ENCODE results near the gene E2F4. TPM values are rescaled to one million over a fixed set of nuclear protein-coding genes. Genes with fewer than 3 reads are reported as not detected.

E2F4 gene
- total and polyA plus RNA-seq, 2 of the 13 experiments (the other 11 are each of a cell fraction or from before 2014, with no cell fraction given), result 84.8 to 91.2 TPM

DNA sequence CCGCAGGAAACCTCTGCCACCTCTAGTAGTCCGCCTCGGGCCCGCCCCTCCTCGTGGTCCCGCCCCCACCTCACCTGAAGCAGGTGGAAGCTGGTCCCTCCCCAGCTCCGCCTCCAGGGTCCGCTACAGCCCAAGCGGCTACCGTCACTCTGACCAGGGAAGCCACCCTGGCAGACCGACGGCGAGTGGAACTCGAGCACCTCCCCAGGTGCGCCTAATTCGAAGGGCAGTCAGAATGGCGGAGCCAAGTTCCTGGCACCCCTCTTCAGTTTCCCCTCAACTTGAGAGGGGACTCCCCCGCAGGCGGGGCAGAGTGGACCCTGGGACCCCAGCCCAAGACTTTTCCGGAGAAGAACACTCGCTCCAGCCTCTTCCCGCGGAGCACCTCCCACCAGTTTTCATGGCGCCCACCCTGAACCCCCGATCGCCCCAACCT is 54.8 kb downstream of the E2F4 start (continued):
- TF ChIP-seq, protein P1, sequence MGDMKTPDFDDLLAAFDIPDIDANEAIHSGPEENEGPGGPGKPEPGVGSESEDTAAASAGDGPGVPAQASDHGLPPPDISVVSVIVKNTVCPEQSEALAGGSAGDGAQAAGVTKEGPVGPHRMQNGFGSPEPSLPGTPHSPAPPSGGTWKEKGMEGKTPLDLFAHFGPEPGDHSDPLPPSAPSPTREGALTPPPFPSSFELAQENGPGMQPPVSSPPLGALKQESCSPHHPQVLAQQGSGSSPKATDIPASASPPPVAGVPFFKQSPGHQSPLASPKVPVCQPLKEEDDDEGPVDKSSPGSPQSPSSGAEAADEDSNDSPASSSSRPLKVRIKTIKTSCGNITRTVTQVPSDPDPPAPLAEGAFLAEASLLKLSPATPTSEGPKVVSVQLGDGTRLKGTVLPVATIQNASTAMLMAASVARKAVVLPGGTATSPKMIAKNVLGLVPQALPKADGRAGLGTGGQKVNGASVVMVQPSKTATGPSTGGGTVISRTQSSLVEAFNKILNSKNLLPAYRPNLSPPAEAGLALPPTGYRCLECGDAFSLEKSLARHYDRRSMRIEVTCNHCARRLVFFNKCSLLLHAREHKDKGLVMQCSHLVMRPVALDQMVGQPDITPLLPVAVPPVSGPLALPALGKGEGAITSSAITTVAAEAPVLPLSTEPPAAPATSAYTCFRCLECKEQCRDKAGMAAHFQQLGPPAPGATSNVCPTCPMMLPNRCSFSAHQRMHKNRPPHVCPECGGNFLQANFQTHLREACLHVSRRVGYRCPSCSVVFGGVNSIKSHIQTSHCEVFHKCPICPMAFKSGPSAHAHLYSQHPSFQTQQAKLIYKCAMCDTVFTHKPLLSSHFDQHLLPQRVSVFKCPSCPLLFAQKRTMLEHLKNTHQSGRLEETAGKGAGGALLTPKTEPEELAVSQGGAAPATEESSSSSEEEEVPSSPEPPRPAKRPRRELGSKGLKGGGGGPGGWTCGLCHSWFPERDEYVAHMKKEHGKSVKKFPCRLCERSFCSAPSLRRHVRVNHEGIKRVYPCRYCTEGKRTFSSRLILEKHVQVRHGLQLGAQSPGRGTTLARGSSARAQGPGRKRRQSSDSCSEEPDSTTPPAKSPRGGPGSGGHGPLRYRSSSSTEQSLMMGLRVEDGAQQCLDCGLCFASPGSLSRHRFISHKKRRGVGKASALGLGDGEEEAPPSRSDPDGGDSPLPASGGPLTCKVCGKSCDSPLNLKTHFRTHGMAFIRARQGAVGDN (CRISPR knock-in tag; IDR thresholded peaks at IDR 0.05), result no peak
- no peak for TF ChIP-seq YEATS2 (CRISPR knock-in tag; IDR thresholded peaks at IDR 0.05; ENCODE audit: borderline replicate concordance)
- no peak for TF ChIP-seq ZNF773 (CRISPR knock-in tag; IDR thresholded peaks at IDR 0.05; ENCODE audit: borderline replicate concordance)
- TF ChIP-seq KLF16 (CRISPR knock-in tag; IDR thresholded peaks at IDR 0.05), result no peak
- TF ChIP-seq HDAC2 (CRISPR knock-in tag; IDR thresholded peaks at IDR 0.05), result no peak
- TF ChIP-seq, protein P2, sequence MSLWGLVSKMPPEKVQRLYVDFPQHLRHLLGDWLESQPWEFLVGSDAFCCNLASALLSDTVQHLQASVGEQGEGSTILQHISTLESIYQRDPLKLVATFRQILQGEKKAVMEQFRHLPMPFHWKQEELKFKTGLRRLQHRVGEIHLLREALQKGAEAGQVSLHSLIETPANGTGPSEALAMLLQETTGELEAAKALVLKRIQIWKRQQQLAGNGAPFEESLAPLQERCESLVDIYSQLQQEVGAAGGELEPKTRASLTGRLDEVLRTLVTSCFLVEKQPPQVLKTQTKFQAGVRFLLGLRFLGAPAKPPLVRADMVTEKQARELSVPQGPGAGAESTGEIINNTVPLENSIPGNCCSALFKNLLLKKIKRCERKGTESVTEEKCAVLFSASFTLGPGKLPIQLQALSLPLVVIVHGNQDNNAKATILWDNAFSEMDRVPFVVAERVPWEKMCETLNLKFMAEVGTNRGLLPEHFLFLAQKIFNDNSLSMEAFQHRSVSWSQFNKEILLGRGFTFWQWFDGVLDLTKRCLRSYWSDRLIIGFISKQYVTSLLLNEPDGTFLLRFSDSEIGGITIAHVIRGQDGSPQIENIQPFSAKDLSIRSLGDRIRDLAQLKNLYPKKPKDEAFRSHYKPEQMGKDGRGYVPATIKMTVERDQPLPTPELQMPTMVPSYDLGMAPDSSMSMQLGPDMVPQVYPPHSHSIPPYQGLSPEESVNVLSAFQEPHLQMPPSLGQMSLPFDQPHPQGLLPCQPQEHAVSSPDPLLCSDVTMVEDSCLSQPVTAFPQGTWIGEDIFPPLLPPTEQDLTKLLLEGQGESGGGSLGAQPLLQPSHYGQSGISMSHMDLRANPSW (CRISPR knock-in tag; IDR thresholded peaks at IDR 0.05; ENCODE audit: borderline replicate concordance), result no peak
- TF ChIP-seq, protein P3, sequence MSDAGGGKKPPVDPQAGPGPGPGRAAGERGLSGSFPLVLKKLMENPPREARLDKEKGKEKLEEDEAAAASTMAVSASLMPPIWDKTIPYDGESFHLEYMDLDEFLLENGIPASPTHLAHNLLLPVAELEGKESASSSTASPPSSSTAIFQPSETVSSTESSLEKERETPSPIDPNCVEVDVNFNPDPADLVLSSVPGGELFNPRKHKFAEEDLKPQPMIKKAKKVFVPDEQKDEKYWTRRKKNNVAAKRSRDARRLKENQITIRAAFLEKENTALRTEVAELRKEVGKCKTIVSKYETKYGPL (CRISPR knock-in tag; IDR thresholded peaks at IDR 0.05), result no peak
- TF ChIP-seq ZNF337 (CRISPR knock-in tag; IDR thresholded peaks at IDR 0.05; ENCODE audit: borderline replicate concordance, low read depth), result no peak
- TF ChIP-seq, protein P4, sequence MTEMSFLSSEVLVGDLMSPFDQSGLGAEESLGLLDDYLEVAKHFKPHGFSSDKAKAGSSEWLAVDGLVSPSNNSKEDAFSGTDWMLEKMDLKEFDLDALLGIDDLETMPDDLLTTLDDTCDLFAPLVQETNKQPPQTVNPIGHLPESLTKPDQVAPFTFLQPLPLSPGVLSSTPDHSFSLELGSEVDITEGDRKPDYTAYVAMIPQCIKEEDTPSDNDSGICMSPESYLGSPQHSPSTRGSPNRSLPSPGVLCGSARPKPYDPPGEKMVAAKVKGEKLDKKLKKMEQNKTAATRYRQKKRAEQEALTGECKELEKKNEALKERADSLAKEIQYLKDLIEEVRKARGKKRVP (CRISPR knock-in tag; IDR thresholded peaks at IDR 0.05), result 0 out of 4 replicates have a peak, but pooled peaks of 1 of the 2 experiments have one; percentile 10
- TF ChIP-seq, protein P5, sequence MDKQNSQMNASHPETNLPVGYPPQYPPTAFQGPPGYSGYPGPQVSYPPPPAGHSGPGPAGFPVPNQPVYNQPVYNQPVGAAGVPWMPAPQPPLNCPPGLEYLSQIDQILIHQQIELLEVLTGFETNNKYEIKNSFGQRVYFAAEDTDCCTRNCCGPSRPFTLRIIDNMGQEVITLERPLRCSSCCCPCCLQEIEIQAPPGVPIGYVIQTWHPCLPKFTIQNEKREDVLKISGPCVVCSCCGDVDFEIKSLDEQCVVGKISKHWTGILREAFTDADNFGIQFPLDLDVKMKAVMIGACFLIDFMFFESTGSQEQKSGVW (CRISPR knock-in tag; IDR thresholded peaks at IDR 0.05; ENCODE audit: borderline replicate concordance), result 0 out of 2 replicates have a peak, but pooled peaks have one; percentile 8
- TF ChIP-seq NFATC3 (CRISPR knock-in tag; IDR thresholded peaks at IDR 0.05), result no peak
- no peak for TF ChIP-seq PCBP2 (optimal IDR thresholded peaks at IDR 0.05; ENCODE audit: low read depth, low read length, poor library complexity, severe bottlenecking)
- TF ChIP-seq, protein P6, sequence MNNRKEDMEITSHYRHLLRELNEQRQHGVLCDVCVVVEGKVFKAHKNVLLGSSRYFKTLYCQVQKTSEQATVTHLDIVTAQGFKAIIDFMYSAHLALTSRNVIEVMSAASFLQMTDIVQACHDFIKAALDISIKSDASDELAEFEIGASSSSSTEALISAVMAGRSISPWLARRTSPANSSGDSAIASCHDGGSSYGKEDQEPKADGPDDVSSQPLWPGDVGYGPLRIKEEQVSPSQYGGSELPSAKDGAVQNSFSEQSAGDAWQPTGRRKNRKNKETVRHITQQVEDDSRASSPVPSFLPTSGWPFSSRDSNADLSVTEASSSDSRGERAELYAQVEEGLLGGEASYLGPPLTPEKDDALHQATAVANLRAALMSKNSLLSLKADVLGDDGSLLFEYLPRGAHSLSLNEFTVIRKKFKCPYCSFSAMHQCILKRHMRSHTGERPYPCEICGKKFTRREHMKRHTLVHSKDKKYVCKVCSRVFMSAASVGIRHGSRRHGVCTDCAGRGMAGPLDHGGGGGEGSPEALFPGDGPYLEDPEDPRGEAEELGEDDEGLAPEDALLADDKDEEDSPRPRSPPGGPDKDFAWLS (CRISPR knock-in tag; IDR thresholded peaks at IDR 0.05; ENCODE audit: borderline replicate concordance), result 0 out of 2 replicates have a peak, but pooled peaks have one; percentile 3
- TF ChIP-seq, protein P7, sequence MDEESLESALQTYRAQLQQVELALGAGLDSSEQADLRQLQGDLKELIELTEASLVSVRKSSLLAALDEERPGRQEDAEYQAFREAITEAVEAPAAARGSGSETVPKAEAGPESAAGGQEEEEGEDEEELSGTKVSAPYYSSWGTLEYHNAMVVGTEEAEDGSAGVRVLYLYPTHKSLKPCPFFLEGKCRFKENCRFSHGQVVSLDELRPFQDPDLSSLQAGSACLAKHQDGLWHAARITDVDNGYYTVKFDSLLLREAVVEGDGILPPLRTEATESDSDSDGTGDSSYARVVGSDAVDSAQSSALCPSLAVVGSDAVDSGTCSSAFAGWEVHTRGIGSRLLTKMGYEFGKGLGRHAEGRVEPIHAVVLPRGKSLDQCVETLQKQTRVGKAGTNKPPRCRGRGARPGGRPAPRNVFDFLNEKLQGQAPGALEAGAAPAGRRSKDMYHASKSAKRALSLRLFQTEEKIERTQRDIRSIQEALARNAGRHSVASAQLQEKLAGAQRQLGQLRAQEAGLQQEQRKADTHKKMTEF (CRISPR knock-in tag; IDR thresholded peaks at IDR 0.05), result no peak
